HepG2 (cell line): ENCODE measurements around the gene CTSO. TPM values are rescaled to one million over a fixed set of nuclear protein-coding genes. Genes with fewer than 3 reads are reported as not detected.

Experiments
- ATAC-seq: fragments of 200-7000 bp; cut with Tn5 transposase; 3 replicates; pipeline ENCODE4 v1.9.1; 2020; ENCODE audit warnings: mild to moderate bottlenecking, moderate library complexity
- BruUV-seq: library from RNA; stranded (reverse); fragments of 400-500 nt; replicated peaks from 2 replicates; lab custom pipeline; 2021; lab: Mats Ljungman, UMichigan
- CTCF ChIA-PET: fragments of 300-600 bp; formaldehyde crosslinking; extraction: SDS; loops from one replicate; lab custom pipeline; 2021; ENCODE audit warnings: low total read pairs, inconsistent platforms, low intra/inter-chr PET ratio; lab: Yijun Ruan, JAX
- POLR2A ChIA-PET: fragments of 350-600 bp; sonication (Branson Sonifier 250); formaldehyde crosslinking; loops from one replicate; lab custom pipeline; 2020; ENCODE audit warnings: antibody characterized with exemption, inconsistent platforms; lab: Yijun Ruan, JAX
- DNase-seq: peaks from one replicate; pipeline ENCODE4 v3.0.0-alpha.2; 2015; ENCODE audit warnings: low spot score
- FAIRE-seq: peaks from 3 replicates; lab custom pipeline; 2011; peaks lifted over from hg19 to GRCh38; lab: Jason Lieb, UNC
- H2AFZ ChIP-seq: one replicate; pipeline ENCODE4 v1.6.1; 2011; ENCODE audit warnings: low read length, inconsistent platforms
- H3K27ac ChIP-seq: fragments of 300-600 bp; 3 replicates; pipeline ENCODE4 v1.8.0; 2011; ENCODE audit warnings: mixed run types, mild to moderate bottlenecking, mixed read lengths, low read length, inconsistent platforms; ENCODE audit not compliant: insufficient read depth; ENCODE audit errors: extremely low read length
- H3K27me3 ChIP-seq, 2 experiments: fragments of 200-600 bp in 1 of 2; 2 replicates in 1 of 2; 3 replicates in 1 of 2; pipeline versions ENCODE4 v1.6.0 to v1.8.0; 2011; ENCODE audit warnings: low read length in 2 of 2, mild to moderate bottlenecking in 2 of 2, moderate library complexity in 2 of 2, inconsistent platforms in 1 of 2; ENCODE audit not compliant: insufficient read depth in 2 of 2, control insufficient read depth in 1 of 2
- H3K36me3 ChIP-seq, 2 experiments: fragments of 200-600 bp in 1 of 2; replicated peaks in 1 of 2; 2 replicates in 1 of 2; 3 replicates in 1 of 2; pipeline versions ENCODE4 v1.5.1 to v1.8.0; 2011; ENCODE audit warnings: low read length in 2 of 2, inconsistent platforms in 1 of 2; ENCODE audit not compliant: insufficient read depth in 2 of 2, control insufficient read depth in 1 of 2
- H3K4me1 ChIP-seq: 2 replicates; pipeline ENCODE4 v1.5.1; 2012; ENCODE audit warnings: low read length, inconsistent platforms; ENCODE audit not compliant: insufficient read depth
- H3K4me2 ChIP-seq: 2 replicates; pipeline ENCODE4 v1.6.0; 2011; ENCODE audit warnings: low read depth, low read length, inconsistent platforms
- H3K4me3 ChIP-seq, 3 experiments: fragments of 200-600 bp in 1 of 3; sonication (generic), shearing (Covaris generic) in 1 of 3; replicated peaks in 1 of 3; 2 replicates each; pipeline ENCODE4 v1.5.1; 2011 to 2016; ENCODE audit warnings: low read length in 3 of 3, inconsistent platforms in 2 of 3, low read depth in 2 of 3, mild to moderate bottlenecking in 2 of 3, control low read depth in 1 of 3, mixed read lengths in 1 of 3; ENCODE audit not compliant: insufficient read depth in 1 of 3
- H3K79me2 ChIP-seq: one replicate; pipeline ENCODE4 v1.6.1; 2011; ENCODE audit warnings: low read length, inconsistent platforms; ENCODE audit not compliant: insufficient read depth
- H3K9ac ChIP-seq: 2 replicates; pipeline ENCODE4 v1.6.0; 2011; ENCODE audit warnings: mild to moderate bottlenecking, low read depth, low read length, inconsistent platforms; ENCODE audit not compliant: insufficient read depth
- H3K9me3 ChIP-seq: 2 replicates; pipeline ENCODE4 v1.5.1; 2012; ENCODE audit warnings: mild to moderate bottlenecking, low read length
- H4K20me1 ChIP-seq: 2 replicates; pipeline ENCODE4 v1.6.0; 2011; ENCODE audit warnings: inconsistent platforms, mild to moderate bottlenecking, low read length, moderate library complexity; ENCODE audit not compliant: insufficient read depth
- ELF3 ChIP-seq: IDR thresholded peaks from 2 replicates; pipeline ENCODE4 v1.6.1; 2016; ENCODE audit warnings: missing genetic modification reagents, missing compliant biosample characterization
- GATA4 ChIP-seq: sonication (generic); IDR thresholded peaks from 2 replicates; pipeline ENCODE4 v1.6.1; 2016; ENCODE audit warnings: antibody characterized with exemption, low read depth, borderline replicate concordance
- MEIS1 ChIP-seq: sonication (generic); formaldehyde crosslinking; IDR thresholded peaks from 2 replicates; pipeline ENCODE4 v1.9.0; 2021; ENCODE audit warnings: mild to moderate bottlenecking, missing genetic modification reagents, moderate library complexity, borderline replicate concordance
- MYC ChIP-seq: sonication (generic); formaldehyde crosslinking; IDR thresholded peaks from 2 replicates; pipeline ENCODE4 v1.9.0; 2021; ENCODE audit warnings: missing genetic modification reagents, borderline replicate concordance
- SNAPC2 ChIP-seq: sonication (generic); formaldehyde crosslinking; IDR thresholded peaks from 2 replicates; pipeline ENCODE4 v1.8.1; 2022; ENCODE audit warnings: mild to moderate bottlenecking, missing genetic modification reagents
- TBL1XR1 ChIP-seq: fragments of 150-350 bp; IDR thresholded peaks from 2 replicates; pipeline ENCODE4 v1.6.1; 2014; ENCODE audit warnings: borderline replicate concordance, low read length; ENCODE audit not compliant: partially characterized antibody
- TEF ChIP-seq: sonication (generic); formaldehyde crosslinking; IDR thresholded peaks from 2 replicates; pipeline ENCODE4 v1.5.0; 2020; ENCODE audit warnings: missing genetic modification reagents
- ZNF460 ChIP-seq: sonication (generic); formaldehyde crosslinking; IDR thresholded peaks from 2 replicates; pipeline ENCODE4 v1.5.1; 2020; ENCODE audit warnings: missing genetic modification reagents, mild to moderate bottlenecking, borderline replicate concordance
- ZNF749 ChIP-seq: sonication (generic); formaldehyde crosslinking; IDR thresholded peaks from 2 replicates; pipeline ENCODE4 v1.8.0; 2022; ENCODE audit warnings: mild to moderate bottlenecking, missing genetic modification reagents, moderate library complexity, borderline replicate concordance
- WGBS: methylation state at CpG from one replicate; pipeline ENCODE4 v1.1.6; 2017; ENCODE audit warnings: low lambda C conversion rate; 5-methylcytosine and 5-hydroxymethylcytosine counted together
- in situ Hi-C: cut with HindIII; loops from 2 replicates; pipeline ENCODE4 v1.10.0; 2017; ENCODE audit warnings: low pct_unique_long_range_greater_than_20kb; ENCODE audit not compliant: extremely low pct_ligation_motif_present
- intact Hi-C: fragments of 100-400 bp; cut with micrococcal nuclease; formaldehyde crosslinking; loops from one replicate; pipeline ENCODE4 v1.10.0; 2022; ENCODE audit not compliant: unreplicated experiment
- polyA plus RNA-seq, 8 experiments: library from polyadenylated mRNA; depleted of rRNA in 3 of 8; stranded (reverse) in 7 of 8; unstranded in 1 of 8; fragments of >200 nt; fragmentation: Illumina TruSeq in 4 of 8; extraction: Trizol in 4 of 8; gene quantifications; 2 replicates each; pipeline versions ENCODE4 v1.2.1 to v1.2.3, GENCODE V29; 2011 to 2016; ENCODE audit warnings: low read depth in 4 of 8, missing spikeins in 1 of 8, mixed read lengths in 1 of 8; ENCODE audit not compliant: insufficient read depth in 1 of 8
- total RNA-seq, 5 experiments: library from RNA; depleted of rRNA; stranded (reverse); fragments of >200 nt; fragmentation: Illumina TruSeq; extraction: Trizol; gene quantifications; 2 replicates each; pipeline ENCODE4 v1.2.3, GENCODE V29; 2016; ENCODE audit warnings: low read depth in 1 of 5
- TF ChIP-seq, protein P1 (sequence below): IDR thresholded peaks from 2 replicates; pipeline ENCODE4 v1.6.1; 2016; ENCODE audit warnings: missing biosample characterization, missing genetic modification reagents, low read depth
- TF ChIP-seq, protein P2 (sequence below): sonication (generic); formaldehyde crosslinking; IDR thresholded peaks from 2 replicates; pipeline ENCODE4 v1.9.0; 2022; ENCODE audit warnings: low read depth, missing genetic modification reagents

The CTSO gene
- total and polyA plus RNA-seq, 2 of the 13 experiments (the other 11 are each of a cell fraction or from before 2014, with no cell fraction given) = 0.07 to 0.17 TPM

GRCh38 chr4:155974996-155975395 lies 21.3 kb upstream of the CTSO start (continued):
- TF ChIP-seq ZNF749 (CRISPR knock-in tag) = no peak
- TF ChIP-seq, protein P1, sequence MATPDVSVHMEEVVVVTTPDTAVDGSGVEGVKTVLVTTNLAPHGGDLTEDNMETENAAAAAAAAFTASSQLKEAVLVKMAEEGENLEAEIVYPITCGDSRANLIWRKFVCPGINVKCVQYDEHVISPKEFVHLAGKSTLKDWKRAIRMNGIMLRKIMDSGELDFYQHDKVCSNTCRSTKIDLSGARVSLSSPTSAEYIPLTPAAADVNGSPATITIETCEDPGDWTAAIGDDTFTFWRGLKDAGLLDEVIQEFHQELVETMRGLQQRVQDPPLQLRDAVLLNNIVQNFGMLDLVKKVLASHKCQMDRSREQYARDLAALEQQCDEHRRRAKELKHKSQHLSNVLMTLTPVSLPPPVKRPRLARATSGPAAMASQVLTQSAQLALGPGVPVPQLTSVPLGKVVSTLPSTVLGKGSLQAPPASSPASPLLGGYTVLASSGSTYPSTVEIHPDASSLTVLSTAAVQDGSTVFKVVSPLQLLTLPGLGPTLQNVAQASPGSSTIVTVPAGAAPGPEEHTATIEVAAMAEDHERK (CRISPR knock-in tag) = no peak
- TF ChIP-seq ZNF460 = no peak
- no peak for TF ChIP-seq GATA4
- no peak for TF ChIP-seq TBL1XR1
- no peak for TF ChIP-seq MEIS1 (CRISPR knock-in tag)

GRCh38 chr4:155974476-155974749 lies 20.7 kb upstream of the CTSO start:
- in situ Hi-C loops = no loop called here
- no peak for ATAC-seq
- TF ChIP-seq ELF3 (CRISPR knock-in tag) (no peak), MYC (CRISPR knock-in tag) (no peak), TEF (no peak), SNAPC2 (no peak)
- TF ChIP-seq, protein P2, sequence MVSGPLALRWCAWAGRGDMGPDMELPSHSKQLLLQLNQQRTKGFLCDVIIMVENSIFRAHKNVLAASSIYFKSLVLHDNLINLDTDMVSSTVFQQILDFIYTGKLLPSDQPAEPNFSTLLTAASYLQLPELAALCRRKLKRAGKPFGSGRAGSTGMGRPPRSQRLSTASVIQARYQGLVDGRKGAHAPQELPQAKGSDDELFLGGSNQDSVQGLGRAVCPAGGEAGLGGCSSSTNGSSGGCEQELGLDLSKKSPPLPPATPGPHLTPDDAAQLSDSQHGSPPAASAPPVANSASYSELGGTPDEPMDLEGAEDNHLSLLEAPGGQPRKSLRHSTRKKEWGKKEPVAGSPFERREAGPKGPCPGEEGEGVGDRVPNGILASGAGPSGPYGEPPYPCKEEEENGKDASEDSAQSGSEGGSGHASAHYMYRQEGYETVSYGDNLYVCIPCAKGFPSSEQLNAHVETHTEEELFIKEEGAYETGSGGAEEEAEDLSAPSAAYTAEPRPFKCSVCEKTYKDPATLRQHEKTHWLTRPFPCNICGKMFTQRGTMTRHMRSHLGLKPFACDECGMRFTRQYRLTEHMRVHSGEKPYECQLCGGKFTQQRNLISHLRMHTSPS (CRISPR knock-in tag) = no peak

More at GRCh38 chr4:155974476-155974749, 20.7 kb upstream of the CTSO start:
- no peaks in the 10 kb centered on the region for H3K36me3 ChIP-seq
- no peaks in the 10 kb centered on the region for H3K9me3 ChIP-seq
- no peak overlapping the region for H3K9ac ChIP-seq
- FAIRE-seq = no peak
- CTCF ChIA-PET = no interaction called here
- H3K4me1 ChIP-seq = no peaks in the 10 kb centered on the region
- H3K4me2 ChIP-seq = no peak overlapping the region
- H4K20me1 ChIP-seq = no peaks in the 10 kb centered on the region
- H3K79me2 ChIP-seq = no peaks in the 10 kb centered on the region
- no peak overlapping the region for H3K27ac ChIP-seq
- 9% methylated on average over 1 of the region's 1 CpG for WGBS
- H2AFZ ChIP-seq = no peak overlapping the region
- no TSS peak for BruUV-seq
- POLR2A ChIA-PET = no interaction called here
- no peak for DNase-seq
- no peak overlapping the region for H3K4me3 ChIP-seq
- intact Hi-C loops = no loop called here
- H3K27me3 ChIP-seq = no peaks in the 10 kb centered on the region
